Measurements from ENCODE around the gene SLC6A13. TPM values are rescaled to one million over a fixed set of nuclear protein-coding genes. Genes with fewer than 3 reads are reported as not detected.

SLC6A13 gene
- total and polyA plus RNA-seq, 2 of the 8 experiments (the other 6 are each of a cell fraction or from before 2014, with no cell fraction given) = 0.03 TPM; not detected in 1

DNA sequence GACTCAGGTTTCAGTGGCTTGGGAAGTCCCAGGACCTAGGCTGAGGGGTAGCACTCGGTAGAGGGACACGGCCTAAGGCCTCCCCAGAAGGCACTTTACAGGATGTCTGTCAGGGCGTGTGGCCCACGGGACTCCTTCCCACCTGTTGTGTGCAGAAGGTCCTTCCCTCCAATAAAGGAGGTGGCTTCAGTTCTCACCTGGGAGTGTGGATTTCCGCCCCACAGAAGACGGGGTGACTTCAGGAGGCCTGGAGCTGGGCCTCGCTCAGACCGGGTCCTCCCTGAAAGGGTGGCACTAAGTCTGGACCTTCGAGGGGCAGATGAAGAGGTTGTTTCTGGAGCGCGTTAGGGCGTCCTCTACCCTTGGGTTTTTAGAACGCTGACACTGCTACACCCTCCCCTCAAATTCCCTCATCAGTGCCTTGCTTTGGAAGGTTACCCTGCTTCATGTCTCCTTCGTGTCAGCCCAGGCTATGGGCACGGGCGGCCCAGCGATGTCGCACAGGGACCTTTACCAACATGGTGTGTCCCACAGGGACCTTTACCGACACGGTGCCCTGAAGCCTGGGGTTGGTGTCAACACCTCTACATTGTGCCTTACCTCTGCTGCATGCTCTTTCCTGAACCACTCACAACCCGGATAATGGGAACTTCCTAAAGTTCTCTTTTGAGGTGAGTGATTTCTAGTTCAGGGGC lies 55.7 kb downstream of the SLC6A13 start:
- Histone ChIP-seq H4K91ac (replicated peaks; ENCODE audit: insufficient read length, low read length) (no peak overlapping the region), H3K23me2 (ENCODE audit: low read depth, low read length) (peaks cover 5% of the 10 kb centered on the region; the same call in 1 of the 2 replicates), H3K18ac (ENCODE audit: extremely low read depth, low read length) (no peak overlapping the region), H3K9ac (replicated peaks in 1 of 4; ENCODE audit: extremely low read depth in 1 of 4, low read depth in 3 of 4, low read length in 3 of 4) (no peak overlapping the region), H3K4me1 (replicated peaks in 1 of 4; ENCODE audit: control insufficient read depth in 3 of 4, insufficient read depth in 4 of 4, low read length in 3 of 4) (peaks cover 7 to 16% (median 11%) of the 10 kb centered on the region in 4 experiments), H2BK20ac (ENCODE audit: low read length) (no peak overlapping the region), H3K4ac (replicated peaks; ENCODE audit: insufficient read length, low read depth, low read length) (no peak overlapping the region), H4K5ac (ENCODE audit: insufficient read length, low read depth, low read length) (no peak overlapping the region), H3K9me3 (ENCODE audit: insufficient read depth in 2 of 2, low read depth in 1 of 2, low read length in 1 of 2) (no peaks in the 10 kb centered on the region), H2BK15ac (ENCODE audit: low read length) (no peak overlapping the region), H4K8ac (ENCODE audit: extremely low read depth, insufficient read depth, low read length) (no peak overlapping the region), H4K20me1 (replicated peaks in 1 of 2; ENCODE audit: control insufficient read depth in 1 of 2, insufficient read depth in 2 of 2, low read length in 2 of 2) (peaks cover 0 to 2% of the 10 kb centered on the region in 2 experiments), H3K79me2 (ENCODE audit: control insufficient read depth in 1 of 2, insufficient read depth in 2 of 2, low read length in 2 of 2) (no peaks in the 10 kb centered on the region), H3K79me1 (ENCODE audit: low read depth, low read length) (no peaks in the 10 kb centered on the region), H3K4me3 (ENCODE audit: extremely low read depth in 1 of 4, insufficient read depth in 2 of 4, low read depth in 3 of 4, low read length in 4 of 4) (no peak overlapping the region), H2AFZ (ENCODE audit: low read length) (no peak overlapping the region), H3K27ac (ENCODE audit: low read depth, low read length) (no peak overlapping the region), H3K4me2 (ENCODE audit: insufficient read depth in 1 of 2, low read depth in 2 of 2, low read length in 2 of 2) (no peak overlapping the region), H3K23ac (ENCODE audit: insufficient read length) (no peak overlapping the region), H3K56ac (replicated peaks; ENCODE audit: insufficient read length, low read depth, low read length) (no peak overlapping the region), H2BK120ac (replicated peaks; ENCODE audit: low read depth, low read length) (no peak overlapping the region), H2BK5ac (ENCODE audit: low read depth, low read length) (no peak overlapping the region), H2AK5ac (ENCODE audit: low read depth, low read length) (no peak overlapping the region), H2BK12ac (ENCODE audit: low read depth, low read length) (no peak overlapping the region), H3K14ac (ENCODE audit: insufficient read length) (no peak overlapping the region), H3K36me3 (ENCODE audit: control insufficient read depth in 2 of 4, insufficient read depth in 4 of 4, low read length in 3 of 4) (no peaks in the 10 kb centered on the region; a peak in 1 of 8 replicates), H3K27me3 (replicated peaks in 1 of 4; ENCODE audit: control insufficient read depth in 3 of 4, extremely low read depth in 1 of 4, insufficient read depth in 3 of 4, low read length in 3 of 4) (peaks cover 5 to 54% (median 36%) of the 10 kb centered on the region in 4 experiments)
- TF ChIP-seq, protein P1, sequence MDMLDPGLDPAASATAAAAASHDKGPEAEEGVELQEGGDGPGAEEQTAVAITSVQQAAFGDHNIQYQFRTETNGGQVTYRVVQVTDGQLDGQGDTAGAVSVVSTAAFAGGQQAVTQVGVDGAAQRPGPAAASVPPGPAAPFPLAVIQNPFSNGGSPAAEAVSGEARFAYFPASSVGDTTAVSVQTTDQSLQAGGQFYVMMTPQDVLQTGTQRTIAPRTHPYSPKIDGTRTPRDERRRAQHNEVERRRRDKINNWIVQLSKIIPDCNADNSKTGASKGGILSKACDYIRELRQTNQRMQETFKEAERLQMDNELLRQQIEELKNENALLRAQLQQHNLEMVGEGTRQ (IDR thresholded peaks at IDR 0.05; ENCODE audit: low read length) = no peak
- TF ChIP-seq JUND (IDR thresholded peaks at IDR 0.05; ENCODE audit: low read length) (no peak), RFX5 (IDR thresholded peaks at IDR 0.05; ENCODE audit: borderline replicate concordance, low read depth, low read length) (no peak), BCL11A (IDR thresholded peaks at IDR 0.05; ENCODE audit: low read depth in 2 of 2, low read length in 2 of 2) (no peak), KDM5A (IDR thresholded peaks at IDR 0.05; ENCODE audit: low read length) (no peak), RBBP5 (IDR thresholded peaks at IDR 0.05; ENCODE audit: borderline replicate concordance, low read depth, low read length) (no peak), SAP30 (IDR thresholded peaks at IDR 0.05; ENCODE audit: insufficient read depth, insufficient replicate concordance, low read length) (no peak), ASH2L (IDR thresholded peaks at IDR 0.05; ENCODE audit: low read length) (no peak), SIX5 (IDR thresholded peaks at IDR 0.05; ENCODE audit: low read depth, low read length) (no peak), MAFK (IDR thresholded peaks at IDR 0.05; ENCODE audit: low read depth, low read length) (no peak)
- 83% methylated on average over 21 of the region's 21 CpGs; no CpG with 5 or more reads in 1 of the 2 experiments for WGBS, 2 experiments (ENCODE audit: extremely low coverage in 1 of 2, insufficient coverage in 1 of 2, insufficient read length in 1 of 2, insufficient replicate concordance in 2 of 2, low coverage in 1 of 2, low lambda C conversion rate in 2 of 2, missing lambda C conversion rate in 1 of 2)
- POLR2A ChIA-PET (ENCODE audit: partially characterized antibody) = no interaction called here
- DNase-seq (ENCODE audit: low read depth in 1 of 2, low spot score in 2 of 2) (no peak), FAIRE-seq (no peak)
- CTCF ChIA-PET (ENCODE audit: partially characterized antibody) = no interaction called here
